CD4-positive, alpha-beta T cell treated with Interleukin-6 for 4 hours (primary cell): ENCODE results near the gene PSMD9.
"Not testable (repeated sequence)": the region's sequence is repeated elsewhere in the genome, so short reads cannot be mapped to it uniquely, and the experiment has no call there.

ENCODE experiments used
- DNase-seq: peaks from one replicate; pipeline ENCODE4 v3.0.0-alpha.2; 2020; ENCODE audit warnings: mixed read lengths

PSMD9 gene

GRCh38 chr12:121874071-121874470 lies 14.5 kb upstream of the PSMD9 start:
- no peak for DNase-seq

GRCh38 chr12:121875582-121875981 lies 13.0 kb upstream of the PSMD9 start:
- DNase-seq: no peak

GRCh38 chr12:121876080-121876447 lies 12.5 kb upstream of the PSMD9 start:
- DNase-seq: not testable (repeated sequence)

- no peak for DNase-seq
Measured at GRCh38 chr12:121883315-121883660, 5.3 kb upstream of the PSMD9 start.

GRCh38 chr12:121885129-121885528 lies 3.5 kb upstream of the PSMD9 start:
- not testable (repeated sequence) for DNase-seq

GRCh38 chr12:121888083-121888477 lies 510 bp upstream of the PSMD9 start:
- no peak for DNase-seq

- DNase-seq: no peak
Measured at GRCh38 chr12:121889274-121889624, 659 bp downstream of the PSMD9 start.

GRCh38 chr12:121889661-121890060 lies 1.1 kb downstream of the PSMD9 start:
- DNase-seq: not testable (repeated sequence)

- no peak for DNase-seq
Measured at GRCh38 chr12:121892673-121893561, 4.3 kb downstream of the PSMD9 start.

GRCh38 chr12:121893961-121894460 lies 5.4 kb downstream of the PSMD9 start:
- peak; percentile 37 for DNase-seq

GRCh38 chr12:121894633-121895032 lies 6.0 kb downstream of the PSMD9 start:
- no peak for DNase-seq

GRCh38 chr12:121898287-121898686 lies 9.7 kb downstream of the PSMD9 start:
- DNase-seq: no peak

- no peak for DNase-seq
Measured at GRCh38 chr12:121899590-121899989, 11.0 kb downstream of the PSMD9 start.

GRCh38 chr12:121903202-121903601 lies 14.6 kb downstream of the PSMD9 start:
- no peak for DNase-seq

GRCh38 chr12:121905746-121906145 lies 17.2 kb downstream of the PSMD9 start:
- DNase-seq: no peak

- no peak for DNase-seq
Measured at GRCh38 chr12:121908702-121909101, 20.1 kb downstream of the PSMD9 start.

- DNase-seq: no peak
Measured at GRCh38 chr12:121911824-121912585, 23.4 kb downstream of the PSMD9 start.

- DNase-seq: no peak
Measured at GRCh38 chr12:121915841-121916321, 27.3 kb downstream of the PSMD9 start.

GRCh38 chr12:121916719-121917118 lies 28.1 kb downstream of the PSMD9 start:
- no peak for DNase-seq

- DNase-seq: peak; percentile 98
Measured at GRCh38 chr12:121917950-121918678, 29.5 kb downstream of the PSMD9 start, which contains the start of gene CFAP251. TSS of gene CFAP251 (plus strand) at chr12:121918592. CDS start at chr12:121921306, 2,714 bp downstream.

- no peak for DNase-seq
Measured at GRCh38 chr12:121918679-121919038, 30.1 kb downstream of the PSMD9 start.

GRCh38 chr12:121921066-121921465 lies 32.5 kb downstream of the PSMD9 start:
- no peak for DNase-seq

GRCh38 chr12:121925358-121925695 lies 36.7 kb downstream of the PSMD9 start:
- DNase-seq: no peak
